Epithelial cell of proximal tubule (primary cell): ENCODE measurements around the gene SYNGAP1. TPM values are rescaled to one million over a fixed set of nuclear protein-coding genes. Genes with fewer than 3 reads are reported as not detected.

Experiments used
- DNase-seq: peaks from one replicate; pipeline ENCODE4 v3.0.0-alpha.2; 2011; ENCODE audit warnings: low read depth
- H3K4me3 ChIP-seq: 2 replicates; pipeline ENCODE4 v1.5.1; 2011; ENCODE audit warnings: low read depth, mild to moderate bottlenecking, low read length
- total RNA-seq: library from RNA; depleted of rRNA; stranded (reverse); fragments of >200 nt; gene quantifications from 2 replicates; pipeline ENCODE4 v1.2.3, GENCODE V29; 2015
- TF ChIP-seq, protein P1 (sequence below): conservative IDR thresholded peaks from 2 replicates; pipeline ENCODE4 v1.5.1; 2012; ENCODE audit warnings: low read depth, mild to moderate bottlenecking, low read length

The SYNGAP1 gene
- total RNA-seq, 1 donor from 2014 or later = 2.3 TPM

DNA sequence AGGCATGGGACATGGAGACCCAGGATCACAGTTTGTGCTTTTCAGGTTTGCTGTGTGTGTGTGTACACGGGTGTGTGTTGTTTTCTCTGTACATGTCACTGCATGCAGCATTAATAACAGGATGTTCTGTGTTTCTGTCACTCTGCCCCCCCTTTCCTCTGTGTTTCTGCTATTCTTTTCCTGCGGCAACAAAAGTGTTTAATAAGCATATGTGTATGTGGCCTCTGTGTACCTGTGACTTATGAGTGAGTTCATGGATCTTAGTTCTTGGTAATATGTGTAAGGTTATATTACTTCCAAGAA is 9.8 kb downstream of the SYNGAP1 start:
- no peak for DNase-seq
- TF ChIP-seq, protein P1, sequence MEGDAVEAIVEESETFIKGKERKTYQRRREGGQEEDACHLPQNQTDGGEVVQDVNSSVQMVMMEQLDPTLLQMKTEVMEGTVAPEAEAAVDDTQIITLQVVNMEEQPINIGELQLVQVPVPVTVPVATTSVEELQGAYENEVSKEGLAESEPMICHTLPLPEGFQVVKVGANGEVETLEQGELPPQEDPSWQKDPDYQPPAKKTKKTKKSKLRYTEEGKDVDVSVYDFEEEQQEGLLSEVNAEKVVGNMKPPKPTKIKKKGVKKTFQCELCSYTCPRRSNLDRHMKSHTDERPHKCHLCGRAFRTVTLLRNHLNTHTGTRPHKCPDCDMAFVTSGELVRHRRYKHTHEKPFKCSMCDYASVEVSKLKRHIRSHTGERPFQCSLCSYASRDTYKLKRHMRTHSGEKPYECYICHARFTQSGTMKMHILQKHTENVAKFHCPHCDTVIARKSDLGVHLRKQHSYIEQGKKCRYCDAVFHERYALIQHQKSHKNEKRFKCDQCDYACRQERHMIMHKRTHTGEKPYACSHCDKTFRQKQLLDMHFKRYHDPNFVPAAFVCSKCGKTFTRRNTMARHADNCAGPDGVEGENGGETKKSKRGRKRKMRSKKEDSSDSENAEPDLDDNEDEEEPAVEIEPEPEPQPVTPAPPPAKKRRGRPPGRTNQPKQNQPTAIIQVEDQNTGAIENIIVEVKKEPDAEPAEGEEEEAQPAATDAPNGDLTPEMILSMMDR = no peak
- H3K4me3 ChIP-seq = no peak overlapping the region

DNA sequence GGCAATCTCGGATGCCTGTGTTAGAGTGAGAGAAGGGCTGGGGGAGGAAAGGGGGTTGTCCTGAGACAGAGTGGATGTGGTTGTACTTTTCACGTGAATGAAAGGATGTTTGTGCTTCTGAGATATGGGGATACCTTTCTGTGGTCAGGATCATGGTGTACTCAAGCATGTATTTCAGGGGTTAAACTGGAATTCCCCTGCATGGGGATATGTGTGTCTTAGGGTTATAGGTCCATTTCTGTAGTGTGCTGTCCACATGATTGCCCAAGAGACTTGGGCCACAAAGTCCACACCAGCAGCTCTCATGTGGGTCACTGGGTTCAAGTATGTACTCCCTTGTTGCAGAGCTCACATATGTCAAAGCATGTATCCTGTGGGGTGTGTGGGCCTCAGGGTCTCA is 10.5 kb downstream of the SYNGAP1 start:
- H3K4me3 ChIP-seq = no peak overlapping the region
- TF ChIP-seq, protein P1 = no peak
- no peak for DNase-seq

DNA sequence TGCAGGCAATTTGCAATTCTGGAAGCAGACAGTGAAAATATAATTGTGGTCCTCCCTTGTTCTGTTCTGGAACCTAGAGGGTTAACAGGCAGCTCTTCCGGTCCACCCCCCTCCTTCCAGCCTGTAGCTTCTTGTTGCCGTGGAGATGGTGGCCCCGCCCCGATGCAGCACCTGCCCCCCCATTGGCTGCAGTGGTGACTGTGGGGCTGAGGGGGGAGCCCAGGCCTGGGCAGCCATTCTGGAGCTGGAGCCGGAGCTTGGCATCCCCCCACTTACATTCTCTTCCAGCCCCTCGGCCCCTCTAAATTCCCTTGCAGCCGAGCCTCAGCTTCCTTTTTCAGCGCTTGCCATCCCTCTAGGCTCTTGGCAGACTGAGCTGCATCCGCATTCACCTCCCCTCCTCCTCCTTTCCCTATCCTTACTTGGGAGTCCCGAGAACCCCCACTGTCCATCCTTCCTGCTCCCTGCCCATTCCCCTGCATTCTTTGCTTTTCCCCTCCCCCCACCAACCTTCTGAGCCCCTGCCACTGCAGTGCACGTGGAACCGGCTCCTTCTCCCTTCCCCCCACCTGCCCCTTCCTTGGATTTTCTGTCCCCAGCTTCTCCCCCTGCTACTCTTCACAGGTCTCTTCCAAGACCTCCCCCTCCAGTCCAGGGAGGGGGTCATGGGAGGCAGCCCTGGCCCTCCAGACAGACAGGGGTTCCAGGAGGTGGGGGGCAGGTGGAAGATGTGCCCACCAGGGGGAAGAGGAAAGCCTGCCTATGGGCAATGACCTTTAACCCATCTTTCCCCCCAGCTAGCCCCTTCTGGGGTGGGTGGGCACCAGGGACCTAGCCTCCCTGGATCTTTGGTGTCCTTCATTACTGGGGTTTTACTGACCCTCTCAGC is 11.4 kb downstream of the SYNGAP1 start:
- no peak overlapping the region for H3K4me3 ChIP-seq
- no peak for DNase-seq
- TF ChIP-seq, protein P1 = no peak

DNA sequence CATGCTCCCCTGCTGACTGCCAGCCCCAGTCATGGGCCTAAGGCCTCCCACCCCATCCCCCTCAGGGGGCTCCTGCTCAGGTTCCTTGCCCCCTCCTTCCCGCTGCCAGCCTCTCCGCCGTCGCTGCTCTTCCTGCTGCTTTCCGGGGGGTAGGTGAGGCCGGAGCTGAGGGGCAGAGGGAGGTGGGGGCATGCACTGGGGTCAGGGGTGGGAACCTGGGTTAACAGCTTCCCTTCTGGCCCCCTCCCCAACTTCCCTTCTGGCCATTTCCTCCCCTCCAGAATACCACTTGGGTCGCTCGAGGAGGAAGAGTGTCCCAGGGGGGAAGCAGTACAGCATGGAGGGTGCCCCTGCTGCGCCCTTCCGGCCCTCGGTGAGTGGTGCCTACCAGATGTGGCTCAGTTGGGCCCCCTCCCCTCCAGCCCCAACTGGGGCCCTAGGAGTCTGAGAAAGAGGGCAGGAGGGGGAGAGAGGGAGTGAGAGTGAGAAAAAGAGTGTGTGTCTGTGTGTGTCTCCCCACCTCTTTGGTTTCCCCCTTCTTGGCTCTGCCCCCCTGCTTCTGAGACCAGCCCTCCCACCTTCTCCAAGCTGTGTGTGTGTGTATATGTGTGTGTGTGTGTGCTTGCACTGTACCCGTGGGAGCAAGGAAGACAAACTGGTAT is 12.1 kb downstream of the SYNGAP1 start:
- no peak for DNase-seq
- H3K4me3 ChIP-seq = no peak overlapping the region
- TF ChIP-seq, protein P1 = no peak

DNA sequence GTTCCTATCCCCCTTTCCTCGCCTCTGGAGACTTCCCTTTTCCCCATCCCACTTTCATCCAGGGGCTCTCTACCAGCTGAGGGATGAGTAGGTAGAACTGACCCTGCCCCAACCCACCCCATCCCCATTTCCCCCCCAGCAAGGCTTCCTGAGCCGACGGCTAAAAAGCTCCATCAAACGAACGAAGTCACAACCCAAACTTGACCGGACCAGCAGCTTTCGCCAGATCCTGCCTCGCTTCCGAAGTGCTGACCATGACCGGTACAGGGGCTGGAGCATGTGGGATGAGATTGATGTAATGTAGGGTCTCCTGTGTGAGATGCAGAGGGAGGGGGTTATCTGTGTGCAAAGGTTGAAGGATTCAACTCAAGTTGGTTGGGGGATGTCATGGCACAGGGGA is 12.7 kb downstream of the SYNGAP1 start:
- TF ChIP-seq, protein P1 = no peak
- no peak for DNase-seq
- no peak overlapping the region for H3K4me3 ChIP-seq

DNA sequence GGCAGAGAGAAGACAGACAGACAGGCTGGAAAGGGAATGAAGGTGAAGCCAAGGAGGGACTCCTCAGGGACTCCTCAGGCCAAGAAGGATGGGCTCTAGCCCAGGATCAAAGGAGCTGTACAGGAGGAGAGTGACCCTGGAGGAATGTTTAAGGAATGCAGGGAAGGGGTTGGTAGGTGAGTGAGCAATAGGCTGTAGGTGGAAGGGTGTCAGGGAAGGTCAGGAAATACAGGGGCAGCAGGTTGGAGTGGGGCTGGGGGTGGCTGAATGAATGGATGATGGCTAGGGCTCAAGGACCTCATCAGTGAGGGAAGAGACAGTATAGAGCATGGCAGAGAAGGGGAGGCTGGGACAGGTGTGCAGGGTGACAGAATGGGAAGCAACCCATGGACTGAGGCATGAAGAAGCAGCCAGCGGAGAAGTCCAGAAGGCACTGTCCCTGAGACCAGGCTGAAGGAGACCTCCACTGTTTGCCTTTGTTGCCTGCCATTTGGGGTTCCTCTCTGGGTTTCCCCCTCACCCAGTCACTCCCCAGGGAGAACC is 13.2 kb downstream of the SYNGAP1 start:
- H3K4me3 ChIP-seq = no peak overlapping the region
- DNase-seq = no peak
- TF ChIP-seq, protein P1 = no peak
